Upper lobe of left lung (tissue), 6 donors: ENCODE measurements around the gene VEGFB. TPM values are rescaled to one million over a fixed set of nuclear protein-coding genes. Genes with fewer than 3 reads are reported as not detected.
A peak's percentile ranks its signal among the peaks of the same experiment; 100 is the strongest.

ENCODE experiments used
- ATAC-seq, 2 donors: fragments of 200-7000 bp; cut with Tn5 transposase; one replicate each; pipeline ENCODE4 v1.9.1; 2022; ENCODE audit warnings: mild to moderate bottlenecking in 2 of 2, moderate library complexity in 2 of 2; ENCODE audit not compliant: low FRiP score in 2 of 2
- DNase-seq, 2 donors: peaks; one replicate each; pipeline ENCODE4 v3.0.0-alpha.2; 2019 to 2020
- H3K27ac ChIP-seq, 4 donors: fragments of 200-600 bp; sonication (generic); one replicate each; pipeline ENCODE4 v1.5.1; 2016 to 2019
- H3K27me3 ChIP-seq, 4 donors: fragments of 200-600 bp; sonication (generic); one replicate each; pipeline ENCODE4 v1.5.1; 2017 to 2019
- H3K36me3 ChIP-seq, 4 donors: fragments of 200-600 bp; sonication (generic); one replicate each; pipeline ENCODE4 v1.5.1; 2016 to 2019
- H3K4me1 ChIP-seq, 4 donors: fragments of 200-600 bp; sonication (generic); one replicate each; pipeline ENCODE4 v1.5.1; 2018 to 2019
- H3K4me3 ChIP-seq, 4 donors: fragments of 200-600 bp; sonication (generic); one replicate each; pipeline ENCODE4 v1.5.1; 2017 to 2019; ENCODE audit warnings: mild to moderate bottlenecking in 2 of 4, moderate library complexity in 1 of 4
- H3K9me3 ChIP-seq, 4 donors: fragments of 200-600 bp; sonication (generic); one replicate each; pipeline ENCODE4 v1.5.1; 2018 to 2019
- CTCF ChIP-seq, 6 experiments: fragments of 450-650 bp in 4 of 6; fragments of 200-600 bp in 2 of 6; sonication (generic) in 2 of 6; IDR thresholded peaks; one replicate each; pipeline ENCODE4 v1.5.1; 2016 to 2019; ENCODE audit warnings: antibody characterized with exemption in 6 of 6
- EP300 ChIP-seq, 4 donors: sonication (generic); formaldehyde crosslinking; IDR thresholded peaks; one replicate each; pipeline ENCODE4 v1.5.1; 2017; ENCODE audit warnings: antibody characterized with exemption in 4 of 4, control low read depth in 2 of 4
- POLR2A ChIP-seq, 4 donors: fragments of 450-650 bp; IDR thresholded peaks; one replicate each; pipeline ENCODE4 v1.5.1; 2016 to 2017; ENCODE audit warnings: antibody characterized with exemption in 4 of 4, mild to moderate bottlenecking in 2 of 4
- POLR2AphosphoS5 ChIP-seq, 2 donors: sonication (generic); formaldehyde crosslinking; IDR thresholded peaks; one replicate each; pipeline ENCODE4 v1.5.1; 2017; ENCODE audit warnings: antibody characterized with exemption in 2 of 2
- whole genome bisulfite sequencing, 2 donors: methylation state at CpG; one replicate each; pipeline ENCODE4 v1.1.5; 2017 to 2018; 5-methylcytosine and 5-hydroxymethylcytosine counted together
- total RNA-seq, 6 donors: library from RNA; depleted of rRNA in 4 of 6; stranded (reverse); fragments of >200 nt in 4 of 6; gene quantifications; one replicate each; pipeline versions ENCODE4 v1.1.0 to v1.2.1, GENCODE V29; 2016 to 2021
- donor health status: DM: no; HTN: no; CAD: no; lungs with moderate emphysema.
- donor health status: DM: no; HTN: yes; CAD: no; lungs with severe emphysema.

VEGFB gene
- total RNA-seq, 6 donors from 2014 or later, result 25.1 to 171 (median 124) TPM

DNA sequence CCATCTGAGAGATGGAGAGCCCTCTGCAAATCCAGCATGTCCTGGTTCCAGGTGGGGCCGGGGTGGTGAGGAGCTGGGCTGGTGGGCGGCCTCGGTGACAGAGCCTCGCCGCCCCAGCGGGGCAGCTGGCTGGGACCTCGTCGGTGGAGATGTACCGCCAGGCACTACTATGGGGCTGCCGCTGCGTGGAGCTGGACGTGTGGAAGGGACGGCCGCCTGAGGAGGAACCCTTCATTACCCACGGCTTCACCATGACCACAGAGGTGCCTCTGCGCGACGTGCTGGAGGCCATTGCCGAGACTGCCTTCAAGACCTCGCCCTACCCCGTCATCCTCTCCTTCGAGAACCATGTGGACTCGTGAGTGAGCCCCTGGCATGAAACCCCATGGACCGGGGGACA, 24.0 kb downstream of the VEGFB start:
- Histone ChIP-seq H3K27ac (no peak overlapping the region), H3K4me3 (no peak overlapping the region), H3K9me3 (no peaks in the 10 kb centered on the region), H3K27me3 (no peaks in the 10 kb centered on the region), H3K4me1 (peaks cover 0 to 11% (median 4%) of the 10 kb centered on the region in 4 donors), H3K36me3 (peaks cover 19 to 89% (median 80%) of the 10 kb centered on the region in 4 donors)
- TF ChIP-seq POLR2AphosphoS5 (IDR thresholded peaks at IDR 0.05) (no peak), EP300 (IDR thresholded peaks at IDR 0.05) (no peak), CTCF (IDR thresholded peaks at IDR 0.05) (no peak), POLR2A (IDR thresholded peaks at IDR 0.05) (no peak)
- ATAC-seq (no peak), DNase-seq (peak in 1 of 2 donors; percentile 72)
- 94 to 95% methylated on average over 9 to 24 of the region's 24 CpGs for WGBS, 2 donors

DNA sequence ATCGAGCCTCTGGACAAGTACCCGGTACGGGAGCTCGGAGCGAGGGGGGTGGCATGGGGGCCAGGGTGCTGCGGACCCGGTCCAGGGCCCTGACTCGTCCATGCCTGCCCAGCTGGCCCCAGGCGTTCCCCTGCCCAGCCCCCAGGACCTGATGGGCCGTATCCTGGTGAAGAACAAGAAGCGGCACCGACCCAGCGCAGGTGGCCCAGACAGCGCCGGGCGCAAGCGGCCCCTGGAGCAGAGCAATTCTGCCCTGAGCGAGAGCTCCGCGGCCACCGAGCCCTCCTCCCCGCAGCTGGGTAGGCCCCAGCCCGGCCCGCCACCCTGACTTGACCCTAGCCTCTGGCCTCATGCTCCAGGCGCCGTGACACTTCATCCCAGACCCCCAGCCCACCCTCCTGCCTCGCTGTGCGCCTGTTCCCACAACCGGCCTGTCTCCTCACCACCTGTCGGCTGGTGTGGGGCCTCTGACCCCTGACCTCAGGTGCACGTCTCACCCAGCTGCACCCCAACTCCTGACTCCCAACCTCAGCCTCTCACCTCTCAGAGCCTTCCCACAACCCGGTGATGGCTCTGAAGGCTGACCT, 24.7 kb downstream of the VEGFB start:
- no peak overlapping the region for H3K4me3 ChIP-seq
- H3K27me3 ChIP-seq, result no peaks in the 10 kb centered on the region
- H3K36me3 ChIP-seq, result peaks cover 19 to 96% (median 87%) of the 10 kb centered on the region in 4 donors
- no peaks in the 10 kb centered on the region for H3K9me3 ChIP-seq
- DNase-seq (peak in 1 of 2 donors; percentile 83), ATAC-seq (no peak)
- TF ChIP-seq POLR2A (IDR thresholded peaks at IDR 0.05), result no peak
- no peak for TF ChIP-seq CTCF (IDR thresholded peaks at IDR 0.05)
- no peak for TF ChIP-seq POLR2AphosphoS5 (IDR thresholded peaks at IDR 0.05)
- TF ChIP-seq EP300 (IDR thresholded peaks at IDR 0.05), result no peak
- H3K27ac ChIP-seq, result no peak overlapping the region
- H3K4me1 ChIP-seq, result peaks cover 0 to 4% (median under 1%) of the 10 kb centered on the region in 4 donors
- WGBS, 2 donors, result 96 to 97% methylated on average over 25 to 31 of the region's 32 CpGs

GRCh38 chr11:64259533-64260067, 25.2 kb downstream of the VEGFB start:
- Histone ChIP-seq H3K27me3 (no peaks in the 10 kb centered on the region), H3K4me3 (no peak overlapping the region), H3K9me3 (no peaks in the 10 kb centered on the region), H3K27ac (no peak overlapping the region), H3K4me1 (no peaks in the 10 kb centered on the region), H3K36me3 (peaks cover 19 to 96% (median 85%) of the 10 kb centered on the region in 4 donors)
- WGBS, 2 donors, result 88 to 91% methylated on average over 4 of the region's 4 CpGs
- DNase-seq (no peak), ATAC-seq (no peak)
- TF ChIP-seq POLR2AphosphoS5 (IDR thresholded peaks at IDR 0.05), result no peak
- no peak for TF ChIP-seq CTCF (IDR thresholded peaks at IDR 0.05)
- TF ChIP-seq EP300 (IDR thresholded peaks at IDR 0.05), result no peak
- TF ChIP-seq POLR2A (IDR thresholded peaks at IDR 0.05), result no peak

DNA sequence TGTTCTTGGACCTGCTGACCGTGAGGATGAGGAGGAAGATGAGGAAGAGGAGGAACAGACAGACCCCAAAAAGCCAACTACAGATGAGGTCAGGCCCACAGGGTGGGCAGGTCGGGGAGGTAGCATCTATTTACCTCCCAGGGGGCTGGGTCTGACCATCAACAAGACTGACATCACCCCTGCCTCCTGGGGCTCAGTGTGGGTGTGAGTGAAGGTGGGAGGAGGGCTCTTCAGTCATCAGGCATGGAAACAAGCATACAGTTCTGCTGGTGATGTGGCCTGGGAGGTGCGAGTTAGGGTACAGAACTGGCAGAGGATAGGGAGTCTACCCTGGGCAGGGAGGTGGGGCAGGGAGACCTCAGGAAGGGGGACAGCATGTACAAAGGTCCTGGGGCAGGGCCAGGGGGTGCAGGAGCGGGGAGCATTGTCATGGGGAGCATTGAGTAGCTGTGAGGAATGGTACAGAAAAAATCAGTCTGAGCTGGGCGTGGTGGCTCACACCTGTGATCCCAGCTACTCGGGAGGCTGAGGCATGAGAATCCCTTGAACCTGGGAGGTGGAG, 25.8 kb downstream of the VEGFB start:
- Histone ChIP-seq H3K27ac (no peak overlapping the region), H3K4me3 (no peak overlapping the region), H3K4me1 (no peaks in the 10 kb centered on the region), H3K9me3 (no peaks in the 10 kb centered on the region), H3K36me3 (peaks cover 19 to 96% (median 83%) of the 10 kb centered on the region in 4 donors), H3K27me3 (no peaks in the 10 kb centered on the region)
- DNase-seq (no peak), ATAC-seq (no peak)
- WGBS, 2 donors, result 88 to 95% methylated on average over 6 of the region's 6 CpGs
- no peak for TF ChIP-seq CTCF (IDR thresholded peaks at IDR 0.05)
